Measurements from ENCODE around the gene RBMX.
"Not testable (repeated sequence)": the region's sequence is repeated elsewhere in the genome, so short reads cannot be mapped to it uniquely, and the experiment has no call there.

- not testable (repeated sequence) for TF ChIP-seq CTCF, EP300 (IDR thresholded peaks at IDR 0.05)
Observed at GRCh38 chrX:136898752-136899151, 18.2 kb upstream of the RBMX start.

Measured in ovary (tissue), 3 donors.